ENCODE measurements around the gene RPL35. TPM values are rescaled to one million over a fixed set of nuclear protein-coding genes. Genes with fewer than 3 reads are reported as not detected.

Gene RPL35
- total and polyA plus RNA-seq, 10 of the 15 experiments (the other 5 are each of a cell fraction or from before 2014, with no cell fraction given) = 2,572 to 6,300 (median 3,864) TPM

DNA sequence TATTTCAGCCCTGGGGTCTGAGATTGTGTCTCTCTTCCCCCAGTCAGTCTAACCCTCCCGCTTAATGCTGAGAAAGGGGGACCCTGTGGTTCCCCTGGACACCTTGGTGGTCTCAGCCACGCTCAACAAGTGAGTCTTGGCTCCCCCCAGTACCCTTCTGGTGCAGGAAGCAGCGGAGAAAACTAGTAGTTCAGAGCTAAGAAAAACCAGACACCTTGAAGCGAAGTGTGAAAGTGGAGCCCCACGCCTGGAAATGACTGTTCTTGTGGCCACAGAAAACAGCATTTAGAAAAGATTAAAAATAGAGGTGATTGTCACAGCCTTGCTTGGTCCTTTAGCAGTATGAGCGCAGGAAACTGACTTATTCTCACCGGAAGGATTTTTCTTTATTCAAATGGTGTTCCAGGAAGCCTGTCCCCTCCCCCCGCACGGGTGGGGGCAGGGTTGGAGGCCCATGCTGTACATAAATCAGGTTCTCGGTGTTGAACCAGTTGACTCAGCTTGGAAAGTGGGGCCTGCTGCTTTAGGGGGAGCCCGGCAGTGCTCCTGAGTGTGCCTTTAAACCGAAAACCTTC is 8.3 kb upstream of the RPL35 start (continued):
- TF ChIP-seq E4F1 (IDR thresholded peaks at IDR 0.05; ENCODE audit: borderline replicate concordance, partially characterized antibody) (no peak), RBBP5 (conservative IDR thresholded peaks at IDR 0.05) (no peak), RAD21 (IDR thresholded peaks at IDR 0.05; ENCODE audit: insufficient read depth, low read depth, low read length) (peak; percentile 2; the same call in 1 of the 2 replicates), SP1 (IDR thresholded peaks at IDR 0.05; ENCODE audit: low read depth, low read length) (peak; percentile 62), EGR1 (IDR thresholded peaks at IDR 0.05; ENCODE audit: borderline replicate concordance in 1 of 2, low read depth in 2 of 2, low read length in 2 of 2) (peak in 1 of 2 experiments; percentile 39; a peak in 1 of 3 replicates), ZZZ3 (IDR thresholded peaks at IDR 0.05; ENCODE audit: control insufficient read depth, insufficient read length, low read depth) (no peak), ZNF592 (IDR thresholded peaks at IDR 0.05) (no peak), RCOR1 (conservative IDR thresholded peaks at IDR 0.05; ENCODE audit: low read depth, low read length) (0 out of 2 replicates have a peak, but pooled peaks have one; percentile 37), WRNIP1 (IDR thresholded peaks at IDR 0.05; ENCODE audit: borderline replicate concordance, low read depth, low read length) (0 out of 2 replicates have a peak, but pooled peaks have one; percentile 27), NFYB (IDR thresholded peaks at IDR 0.05; ENCODE audit: insufficient read depth, low read depth, low read length) (no peak), TBL1XR1 (IDR thresholded peaks at IDR 0.05; ENCODE audit: low read depth, low read length) (peak; percentile 95), SIN3A (IDR thresholded peaks at IDR 0.05; ENCODE audit: low read depth, low read length) (peak; percentile 63), SUZ12 (IDR thresholded peaks at IDR 0.05; ENCODE audit: unreplicated experiment) (no peak), CREM (IDR thresholded peaks at IDR 0.05; ENCODE audit: low read depth) (peak; percentile 84)
- TF ChIP-seq, protein P1, sequence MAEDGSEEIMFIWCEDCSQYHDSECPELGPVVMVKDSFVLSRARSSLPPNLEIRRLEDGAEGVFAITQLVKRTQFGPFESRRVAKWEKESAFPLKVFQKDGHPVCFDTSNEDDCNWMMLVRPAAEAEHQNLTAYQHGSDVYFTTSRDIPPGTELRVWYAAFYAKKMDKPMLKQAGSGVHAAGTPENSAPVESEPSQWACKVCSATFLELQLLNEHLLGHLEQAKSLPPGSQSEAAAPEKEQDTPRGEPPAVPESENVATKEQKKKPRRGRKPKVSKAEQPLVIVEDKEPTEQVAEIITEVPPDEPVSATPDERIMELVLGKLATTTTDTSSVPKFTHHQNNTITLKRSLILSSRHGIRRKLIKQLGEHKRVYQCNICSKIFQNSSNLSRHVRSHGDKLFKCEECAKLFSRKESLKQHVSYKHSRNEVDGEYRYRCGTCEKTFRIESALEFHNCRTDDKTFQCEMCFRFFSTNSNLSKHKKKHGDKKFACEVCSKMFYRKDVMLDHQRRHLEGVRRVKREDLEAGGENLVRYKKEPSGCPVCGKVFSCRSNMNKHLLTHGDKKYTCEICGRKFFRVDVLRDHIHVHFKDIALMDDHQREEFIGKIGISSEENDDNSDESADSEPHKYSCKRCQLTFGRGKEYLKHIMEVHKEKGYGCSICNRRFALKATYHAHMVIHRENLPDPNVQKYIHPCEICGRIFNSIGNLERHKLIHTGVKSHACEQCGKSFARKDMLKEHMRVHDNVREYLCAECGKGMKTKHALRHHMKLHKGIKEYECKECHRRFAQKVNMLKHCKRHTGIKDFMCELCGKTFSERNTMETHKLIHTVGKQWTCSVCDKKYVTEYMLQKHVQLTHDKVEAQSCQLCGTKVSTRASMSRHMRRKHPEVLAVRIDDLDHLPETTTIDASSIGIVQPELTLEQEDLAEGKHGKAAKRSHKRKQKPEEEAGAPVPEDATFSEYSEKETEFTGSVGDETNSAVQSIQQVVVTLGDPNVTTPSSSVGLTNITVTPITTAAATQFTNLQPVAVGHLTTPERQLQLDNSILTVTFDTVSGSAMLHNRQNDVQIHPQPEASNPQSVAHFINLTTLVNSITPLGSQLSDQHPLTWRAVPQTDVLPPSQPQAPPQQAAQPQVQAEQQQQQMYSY (CRISPR knock-in tag; IDR thresholded peaks at IDR 0.05) = no peak
- TF ChIP-seq, protein P2, sequence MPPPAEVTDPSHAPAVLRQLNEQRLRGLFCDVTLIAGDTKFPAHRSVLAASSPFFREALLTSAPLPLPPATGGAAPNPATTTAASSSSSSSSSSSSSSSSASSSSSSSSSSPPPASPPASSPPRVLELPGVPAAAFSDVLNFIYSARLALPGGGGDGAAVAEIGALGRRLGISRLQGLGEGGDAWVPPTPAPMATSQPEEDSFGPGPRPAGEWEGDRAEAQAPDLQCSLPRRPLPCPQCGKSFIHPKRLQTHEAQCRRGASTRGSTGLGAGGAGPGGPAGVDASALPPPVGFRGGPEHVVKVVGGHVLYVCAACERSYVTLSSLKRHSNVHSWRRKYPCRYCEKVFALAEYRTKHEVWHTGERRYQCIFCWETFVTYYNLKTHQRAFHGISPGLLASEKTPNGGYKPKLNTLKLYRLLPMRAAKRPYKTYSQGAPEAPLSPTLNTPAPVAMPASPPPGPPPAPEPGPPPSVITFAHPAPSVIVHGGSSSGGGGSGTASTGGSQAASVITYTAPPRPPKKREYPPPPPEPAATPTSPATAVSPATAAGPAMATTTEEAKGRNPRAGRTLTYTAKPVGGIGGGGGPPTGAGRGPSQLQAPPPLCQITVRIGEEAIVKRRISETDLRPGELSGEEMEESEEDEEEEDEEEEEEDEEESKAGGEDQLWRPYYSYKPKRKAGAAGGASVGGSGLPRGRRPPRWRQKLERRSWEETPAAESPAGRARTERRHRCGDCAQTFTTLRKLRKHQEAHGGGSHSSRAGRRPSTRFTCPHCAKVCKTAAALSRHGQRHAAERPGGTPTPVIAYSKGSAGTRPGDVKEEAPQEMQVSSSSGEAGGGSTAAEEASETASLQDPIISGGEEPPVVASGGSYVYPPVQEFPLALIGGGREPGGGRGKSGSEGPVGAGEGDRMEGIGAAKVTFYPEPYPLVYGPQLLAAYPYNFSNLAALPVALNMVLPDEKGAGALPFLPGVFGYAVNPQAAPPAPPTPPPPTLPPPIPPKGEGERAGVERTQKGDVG (CRISPR knock-in tag; IDR thresholded peaks at IDR 0.05) = no peak

All from GM12878 (cell line).